ENCODE results near the gene PKD1L1. TPM values are rescaled to one million over a fixed set of nuclear protein-coding genes. Genes with fewer than 3 reads are reported as not detected.
"Not testable (repeated sequence)": the region's sequence is repeated elsewhere in the genome, so short reads cannot be mapped to it uniquely, and the experiment has no call there.

Gene PKD1L1
- total RNA-seq, 4 donors from 2014 or later: 0.11 to 2.6 TPM; not detected in 2

- no peak overlapping the region for H3K4me3 ChIP-seq
- no peaks in the 10 kb centered on the region for H3K4me1 ChIP-seq
- no peak overlapping the region for H3K27ac ChIP-seq
- TF ChIP-seq POLR2AphosphoS5 (IDR thresholded peaks at IDR 0.05) (no peak), POLR2A (IDR thresholded peaks at IDR 0.05) (no peak), EP300 (IDR thresholded peaks at IDR 0.05) (no peak), CTCF (IDR thresholded peaks at IDR 0.05) (no peak)
- DNase-seq (ENCODE audit: low spot score in 2 of 2): no peak
- H3K36me3 ChIP-seq: no peaks in the 10 kb centered on the region
- H3K9me3 ChIP-seq: no peaks in the 10 kb centered on the region
- H3K27me3 ChIP-seq: no peaks in the 10 kb centered on the region
- WGBS: 91% methylated on average over 4 of the region's 4 CpGs
Observed at GRCh38 chr7:47796347-47796746, 151.9 kb downstream of the PKD1L1 start.

DNA sequence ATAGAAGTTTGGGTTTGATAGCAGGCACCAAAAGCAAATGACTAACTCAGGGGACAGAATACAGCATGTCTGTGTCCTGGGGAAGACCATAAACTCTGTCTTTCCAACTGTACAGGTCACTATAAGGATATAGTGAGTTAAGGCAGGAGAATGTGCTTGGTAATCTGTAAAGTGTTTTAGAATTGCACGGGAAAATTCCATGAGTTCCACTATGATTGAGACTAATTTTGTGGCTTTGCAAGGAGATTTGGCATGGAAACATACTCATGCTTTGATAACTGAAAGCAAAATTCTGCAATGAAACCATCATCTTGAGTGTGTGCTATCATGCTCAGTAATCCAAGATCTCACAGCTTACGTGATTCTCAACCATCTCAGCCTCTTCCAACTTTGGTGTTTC, 152.6 kb downstream of the PKD1L1 start:
- Histone ChIP-seq H3K27me3 (no peaks in the 10 kb centered on the region), H3K4me3 (no peak overlapping the region), H3K36me3 (no peaks in the 10 kb centered on the region), H3K27ac (no peak overlapping the region), H3K9me3 (no peaks in the 10 kb centered on the region), H3K4me1 (no peaks in the 10 kb centered on the region)
- WGBS: 73% methylated on average over 2 of the region's 2 CpGs
- TF ChIP-seq POLR2AphosphoS5 (IDR thresholded peaks at IDR 0.05) (no peak), EP300 (IDR thresholded peaks at IDR 0.05) (no peak), POLR2A (IDR thresholded peaks at IDR 0.05) (no peak), CTCF (IDR thresholded peaks at IDR 0.05) (no peak)
- DNase-seq (ENCODE audit: low spot score in 2 of 2): no peak

GRCh38 chr7:47795126-47795525, 153.1 kb downstream of the PKD1L1 start:
- not testable (repeated sequence) for H3K4me1 ChIP-seq; H3K27me3 ChIP-seq; H3K27ac ChIP-seq; H3K4me3 ChIP-seq; H3K36me3 ChIP-seq; H3K9me3 ChIP-seq; DNase-seq (ENCODE audit: low spot score in 2 of 2)

DNA sequence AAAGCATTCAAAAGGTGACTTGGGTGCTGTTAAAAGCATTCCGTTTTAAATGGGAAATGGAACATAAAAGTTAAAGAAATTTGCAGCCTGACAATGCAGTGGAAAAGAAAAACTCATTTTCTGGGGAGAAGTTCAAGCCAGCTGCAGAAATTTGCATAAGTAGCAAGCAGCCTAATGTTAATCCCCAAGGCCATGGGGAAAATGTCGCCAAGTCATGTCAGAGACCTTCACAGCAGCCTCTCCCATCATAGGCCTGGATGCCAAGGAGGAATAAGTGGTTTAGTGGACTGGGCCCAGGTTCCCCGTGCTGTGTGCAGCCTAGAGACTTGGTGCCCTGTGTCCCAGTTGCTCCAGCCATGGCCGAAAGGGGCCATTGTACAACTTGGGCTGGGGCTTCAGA, 154.2 kb downstream of the PKD1L1 start:
- no peaks in the 10 kb centered on the region for H3K36me3 ChIP-seq
- no peak for TF ChIP-seq EP300 (IDR thresholded peaks at IDR 0.05)
- H3K27ac ChIP-seq: no peak overlapping the region
- DNase-seq (ENCODE audit: low spot score in 2 of 2): no peak
- no peak overlapping the region for H3K4me3 ChIP-seq
- no peaks in the 10 kb centered on the region for H3K4me1 ChIP-seq
- no peaks in the 10 kb centered on the region for H3K27me3 ChIP-seq
- WGBS: 45% methylated on average over 4 of the region's 4 CpGs
- no peaks in the 10 kb centered on the region for H3K9me3 ChIP-seq

GRCh38 chr7:47793186-47793585, 155.1 kb downstream of the PKD1L1 start:
- H3K27ac ChIP-seq; H3K9me3 ChIP-seq; H3K4me3 ChIP-seq; DNase-seq (ENCODE audit: low spot score in 2 of 2); H3K4me1 ChIP-seq; H3K27me3 ChIP-seq; H3K36me3 ChIP-seq: not testable (repeated sequence)
- 56% methylated on average over 5 of the region's 5 CpGs for WGBS

GRCh38 chr7:47792521-47793121, 155.6 kb downstream of the PKD1L1 start:
- no peak for DNase-seq (ENCODE audit: low spot score in 2 of 2)
- WGBS: 71% methylated on average over 3 of the region's 3 CpGs

More at GRCh38 chr7:47792521-47793121, 155.6 kb downstream of the PKD1L1 start:
- Histone ChIP-seq H3K27ac (no peak overlapping the region), H3K27me3 (no peaks in the 10 kb centered on the region), H3K9me3 (no peaks in the 10 kb centered on the region), H3K4me3 (no peak overlapping the region), H3K36me3 (no peaks in the 10 kb centered on the region), H3K4me1 (no peaks in the 10 kb centered on the region)
- TF ChIP-seq POLR2AphosphoS5 (IDR thresholded peaks at IDR 0.05): no peak
- TF ChIP-seq CTCF (IDR thresholded peaks at IDR 0.05): no peak
- TF ChIP-seq EP300 (IDR thresholded peaks at IDR 0.05): no peak
- no peak for TF ChIP-seq POLR2A (IDR thresholded peaks at IDR 0.05)

All from suprapubic skin (tissue), 4 donors.